Neuronal stem cell (in vitro differentiated cells): ENCODE measurements around the gene PLEKHA6.

Experiments
- DNase-seq: peaks from one replicate; pipeline ENCODE4 v3.0.0-alpha.2; 2013; ENCODE audit warnings: low spot score
- H2AFZ ChIP-seq: one replicate; pipeline ENCODE4 v1.6.1; 2013; ENCODE audit warnings: mild to moderate bottlenecking, low read length, inconsistent platforms
- H2AK5ac ChIP-seq: 2 replicates; pipeline ENCODE4 v1.6.1; 2013; ENCODE audit warnings: low read depth, mild to moderate bottlenecking, inconsistent platforms, low read length, moderate library complexity, mixed read lengths
- H2BK120ac ChIP-seq: 2 replicates; pipeline ENCODE4 v1.6.1; 2013; ENCODE audit warnings: low read depth, mild to moderate bottlenecking, inconsistent platforms, low read length, moderate library complexity, mixed read lengths
- H2BK12ac ChIP-seq: one replicate; pipeline ENCODE4 v1.6.1; 2013; ENCODE audit warnings: low read length, inconsistent platforms
- H2BK15ac ChIP-seq: 2 replicates; pipeline ENCODE4 v1.6.1; 2013; ENCODE audit warnings: mild to moderate bottlenecking, low read length, inconsistent platforms, mixed read lengths
- H2BK5ac ChIP-seq: one replicate; pipeline ENCODE4 v1.6.1; 2013; ENCODE audit warnings: inconsistent platforms, mild to moderate bottlenecking, low read length, moderate library complexity
- H3K14ac ChIP-seq: one replicate; pipeline ENCODE4 v1.6.1; 2013; ENCODE audit warnings: low read length, inconsistent platforms
- H3K18ac ChIP-seq: 2 replicates; pipeline ENCODE4 v1.6.1; 2013; ENCODE audit warnings: low read length, inconsistent platforms
- H3K23ac ChIP-seq: 2 replicates; pipeline ENCODE4 v1.6.1; 2013; ENCODE audit warnings: low read depth, mild to moderate bottlenecking, mixed read lengths, low read length, inconsistent platforms; ENCODE audit not compliant: poor library complexity
- H3K27ac ChIP-seq: replicated peaks from 3 replicates; pipeline ENCODE4 v1.5.1; 2013; ENCODE audit warnings: low read length, inconsistent platforms
- H3K27me3 ChIP-seq, 3 experiments: 2 replicates each; pipeline ENCODE4 v1.6.1; 2013; ENCODE audit warnings: low read length in 3 of 3, mild to moderate bottlenecking in 2 of 3, inconsistent platforms in 1 of 3, low read depth in 1 of 3, mixed read lengths in 1 of 3, moderate library complexity in 1 of 3; ENCODE audit not compliant: control insufficient read depth in 3 of 3, insufficient read depth in 3 of 3
- H3K36me3 ChIP-seq, 2 donors: replicated peaks in 1 of 2; 2 replicates each; pipeline ENCODE4 v1.6.1; 2013; ENCODE audit warnings: low read length in 2 of 2; ENCODE audit not compliant: control insufficient read depth in 2 of 2, insufficient read depth in 2 of 2
- H3K4ac ChIP-seq: 2 replicates; pipeline ENCODE4 v1.6.1; 2013; ENCODE audit warnings: inconsistent platforms, mild to moderate bottlenecking, low read length, moderate library complexity
- H3K4me1 ChIP-seq, 2 donors: 1 replicate in 1 of 2; 2 replicates in 1 of 2; pipeline ENCODE4 v1.6.1; 2013; ENCODE audit warnings: low read length in 2 of 2, low read depth in 1 of 2; ENCODE audit not compliant: control insufficient read depth in 2 of 2, insufficient read depth in 1 of 2
- H3K4me2 ChIP-seq: one replicate; pipeline ENCODE4 v1.6.1; 2013; ENCODE audit warnings: mild to moderate bottlenecking, low read length, inconsistent platforms; ENCODE audit not compliant: insufficient read depth, poor library complexity, severe bottlenecking
- H3K4me3 ChIP-seq, 2 donors: 2 replicates each; pipeline ENCODE4 v1.5.1; 2013; ENCODE audit warnings: low read length in 2 of 2, mild to moderate bottlenecking in 2 of 2, inconsistent platforms in 1 of 2, moderate library complexity in 1 of 2
- H3K79me1 ChIP-seq: one replicate; pipeline ENCODE4 v1.6.1; 2013; ENCODE audit warnings: low read depth, mild to moderate bottlenecking, inconsistent platforms, low read length, moderate library complexity
- H3K9ac ChIP-seq: one replicate; pipeline ENCODE4 v1.6.1; 2013; ENCODE audit warnings: mild to moderate bottlenecking, low read depth, low read length, inconsistent platforms; ENCODE audit not compliant: poor library complexity
- H3K9me3 ChIP-seq, 2 donors: replicated peaks in 1 of 2; 2 replicates each; pipeline versions ENCODE3 to v1.6.1; 2013; ENCODE audit warnings: low read length in 2 of 2, mild to moderate bottlenecking in 2 of 2, inconsistent platforms in 1 of 2, low read depth in 1 of 2, mixed read lengths in 1 of 2, moderate library complexity in 1 of 2; ENCODE audit not compliant: control insufficient read depth in 2 of 2, insufficient read depth in 1 of 2
- H4K8ac ChIP-seq: one replicate; pipeline ENCODE4 v1.6.1; 2013; ENCODE audit warnings: low read depth, mild to moderate bottlenecking, inconsistent platforms, low read length, moderate library complexity
- H4K91ac ChIP-seq: one replicate; pipeline ENCODE4 v1.6.1; 2013; ENCODE audit warnings: low read length, low read depth, mild to moderate bottlenecking, inconsistent platforms; ENCODE audit not compliant: poor library complexity
- WGBS, 2 donors: extraction: QIAGEN DNeasy Blood & Tissue Kit; methylation state at CpG; one replicate each; pipeline ENCODE4 v1.1.7; 2013; ENCODE audit warnings: missing lambda C conversion rate in 2 of 2, mixed read lengths in 1 of 2; ENCODE audit not compliant: insufficient read length in 2 of 2, insufficient replicate concordance in 1 of 2; ENCODE audit errors: extremely low coverage in 2 of 2; 5-methylcytosine and 5-hydroxymethylcytosine counted together

The PLEKHA6 gene

DNA sequence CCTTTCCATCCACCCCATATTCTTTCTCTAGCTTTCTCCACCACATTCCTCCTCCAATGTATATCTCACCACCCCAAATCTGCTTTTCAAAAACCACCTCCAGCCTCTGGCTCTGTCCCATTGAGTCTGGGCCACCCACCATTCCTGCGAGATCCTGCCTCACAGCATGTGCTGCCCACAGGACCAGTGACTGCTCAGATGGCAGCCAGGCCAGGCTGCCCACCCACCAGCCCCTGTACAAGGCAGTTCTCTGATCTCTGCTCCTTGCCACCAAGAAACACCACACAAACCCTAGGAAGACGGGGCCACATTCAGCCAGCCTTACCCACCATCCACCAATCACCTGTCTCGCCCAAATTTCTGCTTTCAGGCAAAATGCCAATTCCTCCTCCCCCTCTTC is 53.7 kb downstream of the PLEKHA6 start:
- Histone ChIP-seq H2BK5ac (no peak overlapping the region), H3K23ac (no peak overlapping the region), H3K14ac (no peak overlapping the region), H3K18ac (peak overlapping the region; percentile 31), H3K36me3 (no peaks in the 10 kb centered on the region), H2BK12ac (no peak overlapping the region), H3K27me3 (peaks cover 0 to 8% (median 0%) of the 10 kb centered on the region in 3 experiments), H3K4me2 (no peak overlapping the region), H3K4me1 (peaks cover 11% of the 10 kb centered on the region in 2 donors), H2AK5ac (no peak overlapping the region), H3K4me3 (no peak overlapping the region), H3K79me1 (no peaks in the 10 kb centered on the region), H2BK15ac (no peak overlapping the region), H3K9me3 (no peaks in the 10 kb centered on the region), H3K9ac (no peak overlapping the region), H3K27ac (no peak overlapping the region), H3K4ac (no peak overlapping the region), H2BK120ac (no peak overlapping the region), H4K8ac (no peak overlapping the region), H2AFZ (no peak overlapping the region), H4K91ac (no peak overlapping the region)
- WGBS, 2 donors: no CpG with 5 or more reads among the region's 3 CpGs
- no peak for DNase-seq

DNA sequence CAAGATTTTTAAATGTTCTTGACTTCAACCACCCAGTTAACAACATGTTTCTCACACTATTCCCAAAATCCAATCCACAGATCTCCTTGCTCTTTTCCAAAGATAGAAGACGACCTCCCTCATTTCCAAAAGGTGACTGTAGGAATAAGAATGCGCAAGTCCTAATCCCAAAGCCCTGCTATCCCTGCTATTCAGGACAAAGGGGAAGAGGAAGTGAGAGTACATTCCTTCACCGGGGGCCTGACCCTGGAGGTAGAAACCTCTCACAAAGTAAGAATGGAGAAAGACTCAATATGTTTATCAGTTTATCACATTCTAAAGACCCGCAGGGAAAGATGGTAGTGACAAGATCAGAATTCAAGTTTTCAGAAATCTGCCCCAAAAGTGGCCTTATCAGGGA is 55.7 kb downstream of the PLEKHA6 start:
- DNase-seq: no peak
- no CpG with 5 or more reads among the region's 4 CpGs for WGBS, 2 donors
- Histone ChIP-seq H3K4me2 (no peak overlapping the region), H3K4me1 (peaks cover 4 to 11% of the 10 kb centered on the region in 2 donors), H3K18ac (no peak overlapping the region), H3K79me1 (no peaks in the 10 kb centered on the region), H2BK5ac (no peak overlapping the region), H3K9me3 (no peaks in the 10 kb centered on the region), H3K27ac (no peak overlapping the region), H3K4me3 (no peak overlapping the region), H2BK120ac (no peak overlapping the region), H3K23ac (no peak overlapping the region), H2AK5ac (no peak overlapping the region), H3K4ac (no peak overlapping the region), H3K27me3 (peaks cover 0 to 8% (median 0%) of the 10 kb centered on the region in 3 experiments), H3K14ac (no peak overlapping the region), H3K9ac (no peak overlapping the region), H4K8ac (no peak overlapping the region), H4K91ac (no peak overlapping the region), H2AFZ (no peak overlapping the region), H2BK12ac (no peak overlapping the region), H3K36me3 (no peaks in the 10 kb centered on the region), H2BK15ac (no peak overlapping the region)

DNA sequence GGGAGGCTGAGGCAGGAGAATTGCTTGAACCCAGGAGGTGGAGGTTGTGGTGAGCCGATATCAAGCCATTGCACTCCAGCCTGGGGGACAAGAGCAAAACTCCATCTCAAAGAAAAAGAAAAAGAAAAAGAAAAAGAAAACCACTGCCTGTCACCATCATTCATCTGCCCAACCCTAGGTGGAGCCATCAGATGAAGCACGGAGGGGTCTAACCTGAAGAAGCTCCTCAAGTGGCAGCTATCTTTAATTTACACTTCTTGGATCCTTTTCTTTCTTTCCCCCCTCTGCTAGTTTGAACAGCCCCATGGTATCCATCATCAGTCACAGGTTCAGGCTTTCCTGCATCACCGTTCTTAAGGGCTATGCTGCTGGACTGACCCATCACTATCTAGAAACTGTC is 57.0 kb downstream of the PLEKHA6 start:
- no peak overlapping the region for H3K27ac ChIP-seq
- DNase-seq: no peak
- no peak overlapping the region for H2AFZ ChIP-seq
- WGBS, 2 donors: no CpG with 5 or more reads among the region's 3 CpGs
- H2BK12ac ChIP-seq: no peak overlapping the region
- H3K36me3 ChIP-seq: no peaks in the 10 kb centered on the region
- no peak overlapping the region for H3K4ac ChIP-seq
- H3K4me2 ChIP-seq: no peak overlapping the region
- no peak overlapping the region for H4K8ac ChIP-seq
- H3K4me1 ChIP-seq: peaks cover 4 to 11% of the 10 kb centered on the region in 2 donors
- no peak overlapping the region for H2BK120ac ChIP-seq
- H2BK15ac ChIP-seq: no peak overlapping the region
- no peak overlapping the region for H4K91ac ChIP-seq
- no peak overlapping the region for H3K23ac ChIP-seq
- no peak overlapping the region for H3K14ac ChIP-seq
- H3K18ac ChIP-seq: no peak overlapping the region
- H3K27me3 ChIP-seq: peaks cover 0 to 8% (median 0%) of the 10 kb centered on the region in 3 experiments
- no peak overlapping the region for H3K9ac ChIP-seq
- H2BK5ac ChIP-seq: no peak overlapping the region
- no peaks in the 10 kb centered on the region for H3K79me1 ChIP-seq
- H2AK5ac ChIP-seq: no peak overlapping the region
- no peak overlapping the region for H3K4me3 ChIP-seq
- H3K9me3 ChIP-seq: no peaks in the 10 kb centered on the region

DNA sequence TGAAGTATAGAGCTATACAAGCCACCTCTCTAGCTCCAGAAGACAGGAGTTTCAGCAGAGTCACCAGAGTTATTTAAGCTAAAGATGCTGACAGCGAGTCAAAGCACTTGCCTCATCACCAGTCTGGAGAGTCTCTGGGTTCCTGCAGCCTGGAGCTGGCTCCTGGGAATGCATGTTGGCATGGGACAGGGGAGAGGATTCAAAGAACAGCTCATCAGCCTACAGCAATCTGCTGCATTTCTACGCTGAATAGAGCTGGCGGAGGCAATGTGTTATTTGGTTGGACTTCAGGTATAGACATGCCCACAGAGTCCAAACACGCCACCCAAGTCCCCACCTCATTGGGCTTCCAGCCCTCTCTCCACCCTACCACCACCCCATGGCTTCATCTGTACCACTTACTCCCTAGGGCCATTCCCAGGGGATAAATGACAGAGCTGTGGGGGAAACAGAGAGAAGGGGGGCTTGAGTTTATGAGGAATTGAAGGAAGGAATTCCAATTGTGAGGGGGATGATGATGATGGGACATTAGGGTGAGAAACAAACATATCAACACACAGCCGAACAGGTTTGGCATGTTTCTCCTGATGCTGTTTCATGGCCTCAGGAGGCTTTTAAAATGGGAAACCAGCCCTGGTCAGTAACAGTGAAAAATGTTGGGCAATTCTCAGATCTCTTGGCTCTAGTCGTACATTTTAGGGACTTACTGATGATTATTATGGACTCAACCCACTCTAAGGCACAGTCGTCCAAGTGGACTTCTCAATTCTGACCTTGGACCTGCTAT is 58.4 kb downstream of the PLEKHA6 start:
- no peak overlapping the region for H2BK12ac ChIP-seq
- no CpG with 5 or more reads among the region's 7 CpGs for WGBS, 2 donors
- H3K23ac ChIP-seq: no peak overlapping the region
- H3K27me3 ChIP-seq: peaks cover 0 to 4% (median 0%) of the 10 kb centered on the region in 3 experiments
- H3K9ac ChIP-seq: no peak overlapping the region
- no peak overlapping the region for H3K4me3 ChIP-seq
- H4K8ac ChIP-seq: no peak overlapping the region
- H3K4ac ChIP-seq: no peak overlapping the region
- no peaks in the 10 kb centered on the region for H3K36me3 ChIP-seq
- H2AK5ac ChIP-seq: no peak overlapping the region
- no peak overlapping the region for H2AFZ ChIP-seq
- no peaks in the 10 kb centered on the region for H3K9me3 ChIP-seq
- no peak overlapping the region for H3K14ac ChIP-seq
- H2BK5ac ChIP-seq: no peak overlapping the region
- H3K4me1 ChIP-seq: peaks cover 8 to 14% of the 10 kb centered on the region in 2 donors
- DNase-seq: no peak
- H4K91ac ChIP-seq: no peak overlapping the region
- H3K4me2 ChIP-seq: no peak overlapping the region
- H3K27ac ChIP-seq: no peak overlapping the region
- H2BK120ac ChIP-seq: no peak overlapping the region
- H2BK15ac ChIP-seq: no peak overlapping the region
- no peaks in the 10 kb centered on the region for H3K79me1 ChIP-seq
- H3K18ac ChIP-seq: no peak overlapping the region
